ENCODE measurements around the gene C20orf96.

DNA sequence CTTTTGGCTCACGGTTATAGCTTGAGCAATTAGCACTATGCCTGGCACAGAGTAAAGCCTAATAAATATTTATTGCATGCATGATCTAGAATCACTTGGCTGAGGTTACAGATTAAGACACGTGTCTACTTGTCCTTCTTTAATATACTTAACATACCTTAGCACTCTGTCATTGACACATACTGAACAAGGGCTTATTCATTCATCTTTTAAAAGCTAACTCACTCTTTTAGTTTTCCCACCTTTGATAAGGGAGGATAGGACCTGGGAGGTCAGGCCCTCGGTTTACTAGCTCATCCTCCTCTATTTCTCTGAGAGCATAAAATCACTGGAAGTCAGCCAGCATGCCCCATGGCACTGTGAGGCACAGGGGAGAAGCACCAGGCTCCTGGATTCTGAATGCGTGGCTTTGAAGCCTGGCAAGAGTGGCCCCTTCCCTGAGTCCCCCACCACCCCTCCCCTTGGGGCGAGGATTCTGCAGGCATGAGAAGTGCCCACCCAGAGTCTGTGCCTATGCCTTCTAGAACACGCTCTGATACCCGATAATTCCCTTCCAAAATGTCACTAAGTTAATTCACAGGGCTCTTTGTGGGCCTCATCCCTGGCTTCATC lies 18.0 kb upstream of the C20orf96 start:
- TF ChIP-seq, protein P1, sequence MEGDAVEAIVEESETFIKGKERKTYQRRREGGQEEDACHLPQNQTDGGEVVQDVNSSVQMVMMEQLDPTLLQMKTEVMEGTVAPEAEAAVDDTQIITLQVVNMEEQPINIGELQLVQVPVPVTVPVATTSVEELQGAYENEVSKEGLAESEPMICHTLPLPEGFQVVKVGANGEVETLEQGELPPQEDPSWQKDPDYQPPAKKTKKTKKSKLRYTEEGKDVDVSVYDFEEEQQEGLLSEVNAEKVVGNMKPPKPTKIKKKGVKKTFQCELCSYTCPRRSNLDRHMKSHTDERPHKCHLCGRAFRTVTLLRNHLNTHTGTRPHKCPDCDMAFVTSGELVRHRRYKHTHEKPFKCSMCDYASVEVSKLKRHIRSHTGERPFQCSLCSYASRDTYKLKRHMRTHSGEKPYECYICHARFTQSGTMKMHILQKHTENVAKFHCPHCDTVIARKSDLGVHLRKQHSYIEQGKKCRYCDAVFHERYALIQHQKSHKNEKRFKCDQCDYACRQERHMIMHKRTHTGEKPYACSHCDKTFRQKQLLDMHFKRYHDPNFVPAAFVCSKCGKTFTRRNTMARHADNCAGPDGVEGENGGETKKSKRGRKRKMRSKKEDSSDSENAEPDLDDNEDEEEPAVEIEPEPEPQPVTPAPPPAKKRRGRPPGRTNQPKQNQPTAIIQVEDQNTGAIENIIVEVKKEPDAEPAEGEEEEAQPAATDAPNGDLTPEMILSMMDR (IDR thresholded peaks at IDR 0.05; ENCODE audit: poor library complexity, severe bottlenecking): no peak
- TF ChIP-seq, protein P2, sequence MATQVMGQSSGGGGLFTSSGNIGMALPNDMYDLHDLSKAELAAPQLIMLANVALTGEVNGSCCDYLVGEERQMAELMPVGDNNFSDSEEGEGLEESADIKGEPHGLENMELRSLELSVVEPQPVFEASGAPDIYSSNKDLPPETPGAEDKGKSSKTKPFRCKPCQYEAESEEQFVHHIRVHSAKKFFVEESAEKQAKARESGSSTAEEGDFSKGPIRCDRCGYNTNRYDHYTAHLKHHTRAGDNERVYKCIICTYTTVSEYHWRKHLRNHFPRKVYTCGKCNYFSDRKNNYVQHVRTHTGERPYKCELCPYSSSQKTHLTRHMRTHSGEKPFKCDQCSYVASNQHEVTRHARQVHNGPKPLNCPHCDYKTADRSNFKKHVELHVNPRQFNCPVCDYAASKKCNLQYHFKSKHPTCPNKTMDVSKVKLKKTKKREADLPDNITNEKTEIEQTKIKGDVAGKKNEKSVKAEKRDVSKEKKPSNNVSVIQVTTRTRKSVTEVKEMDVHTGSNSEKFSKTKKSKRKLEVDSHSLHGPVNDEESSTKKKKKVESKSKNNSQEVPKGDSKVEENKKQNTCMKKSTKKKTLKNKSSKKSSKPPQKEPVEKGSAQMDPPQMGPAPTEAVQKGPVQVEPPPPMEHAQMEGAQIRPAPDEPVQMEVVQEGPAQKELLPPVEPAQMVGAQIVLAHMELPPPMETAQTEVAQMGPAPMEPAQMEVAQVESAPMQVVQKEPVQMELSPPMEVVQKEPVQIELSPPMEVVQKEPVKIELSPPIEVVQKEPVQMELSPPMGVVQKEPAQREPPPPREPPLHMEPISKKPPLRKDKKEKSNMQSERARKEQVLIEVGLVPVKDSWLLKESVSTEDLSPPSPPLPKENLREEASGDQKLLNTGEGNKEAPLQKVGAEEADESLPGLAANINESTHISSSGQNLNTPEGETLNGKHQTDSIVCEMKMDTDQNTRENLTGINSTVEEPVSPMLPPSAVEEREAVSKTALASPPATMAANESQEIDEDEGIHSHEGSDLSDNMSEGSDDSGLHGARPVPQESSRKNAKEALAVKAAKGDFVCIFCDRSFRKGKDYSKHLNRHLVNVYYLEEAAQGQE (IDR thresholded peaks at IDR 0.05; ENCODE audit: borderline replicate concordance): no peak
- TF ChIP-seq MXI1 (conservative IDR thresholded peaks at IDR 0.05; ENCODE audit: poor library complexity, severe bottlenecking) (no peak), EZH2 (IDR thresholded peaks at IDR 0.05; ENCODE audit: borderline replicate concordance, insufficient read depth, low read length, poor library complexity, severe bottlenecking) (no peak), SMC3 (conservative IDR thresholded peaks at IDR 0.05; ENCODE audit: poor library complexity) (no peak)

All from neural cell (in vitro differentiated cells).